OCI-LY3 (cell line): ENCODE data around the gene ELMO2.

Experiments
- EZH2phosphoT487 ChIP-seq: fragments of 200-600 bp; shearing (Covaris generic); IDR thresholded peaks from 2 replicates; pipeline ENCODE4 v1.6.1; 2018; ENCODE audit warnings: antibody characterized with exemption, mixed run types, low read depth
- TF ChIP-seq, protein P1 (sequence below): fragments of 200-600, 300-600 bp; sonication (generic); IDR thresholded peaks from 2 replicates; pipeline ENCODE4 v1.5.1; 2014; ENCODE audit warnings: antibody characterized with exemption, low read length, low read depth

DNA sequence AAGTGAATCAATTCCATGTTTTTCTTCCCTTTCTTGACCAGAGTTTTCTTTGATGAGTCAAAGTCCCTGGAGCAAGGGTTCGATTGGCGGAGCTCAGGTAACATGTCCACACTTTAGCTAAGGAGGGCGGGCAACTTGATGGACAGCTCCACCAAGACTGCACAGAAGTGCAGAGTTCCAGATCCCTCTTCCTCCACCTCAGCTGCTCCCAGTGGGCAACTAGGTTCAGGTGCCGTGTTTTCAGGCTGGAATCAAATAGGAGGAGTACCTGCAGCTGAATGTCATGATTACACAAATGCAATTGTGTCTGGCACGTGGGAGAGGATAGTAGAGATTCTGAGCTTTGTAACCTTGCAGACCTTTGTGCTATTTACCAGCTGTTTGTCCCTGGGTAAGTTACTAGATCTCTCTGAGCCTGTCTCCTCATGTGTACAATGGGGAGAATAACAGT, 1.9 kb upstream of the ELMO2 start:
- TF ChIP-seq EZH2phosphoT487 = no peak
- TF ChIP-seq, protein P1, sequence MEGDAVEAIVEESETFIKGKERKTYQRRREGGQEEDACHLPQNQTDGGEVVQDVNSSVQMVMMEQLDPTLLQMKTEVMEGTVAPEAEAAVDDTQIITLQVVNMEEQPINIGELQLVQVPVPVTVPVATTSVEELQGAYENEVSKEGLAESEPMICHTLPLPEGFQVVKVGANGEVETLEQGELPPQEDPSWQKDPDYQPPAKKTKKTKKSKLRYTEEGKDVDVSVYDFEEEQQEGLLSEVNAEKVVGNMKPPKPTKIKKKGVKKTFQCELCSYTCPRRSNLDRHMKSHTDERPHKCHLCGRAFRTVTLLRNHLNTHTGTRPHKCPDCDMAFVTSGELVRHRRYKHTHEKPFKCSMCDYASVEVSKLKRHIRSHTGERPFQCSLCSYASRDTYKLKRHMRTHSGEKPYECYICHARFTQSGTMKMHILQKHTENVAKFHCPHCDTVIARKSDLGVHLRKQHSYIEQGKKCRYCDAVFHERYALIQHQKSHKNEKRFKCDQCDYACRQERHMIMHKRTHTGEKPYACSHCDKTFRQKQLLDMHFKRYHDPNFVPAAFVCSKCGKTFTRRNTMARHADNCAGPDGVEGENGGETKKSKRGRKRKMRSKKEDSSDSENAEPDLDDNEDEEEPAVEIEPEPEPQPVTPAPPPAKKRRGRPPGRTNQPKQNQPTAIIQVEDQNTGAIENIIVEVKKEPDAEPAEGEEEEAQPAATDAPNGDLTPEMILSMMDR = no peak
